ENCODE measurements around the gene POGZ. TPM values are rescaled to one million over a fixed set of nuclear protein-coding genes. Genes with fewer than 3 reads are reported as not detected.

POGZ gene
- total RNA-seq, 4 donors from 2014 or later: 16.1 to 45.6 (median 30.4) TPM

DNA sequence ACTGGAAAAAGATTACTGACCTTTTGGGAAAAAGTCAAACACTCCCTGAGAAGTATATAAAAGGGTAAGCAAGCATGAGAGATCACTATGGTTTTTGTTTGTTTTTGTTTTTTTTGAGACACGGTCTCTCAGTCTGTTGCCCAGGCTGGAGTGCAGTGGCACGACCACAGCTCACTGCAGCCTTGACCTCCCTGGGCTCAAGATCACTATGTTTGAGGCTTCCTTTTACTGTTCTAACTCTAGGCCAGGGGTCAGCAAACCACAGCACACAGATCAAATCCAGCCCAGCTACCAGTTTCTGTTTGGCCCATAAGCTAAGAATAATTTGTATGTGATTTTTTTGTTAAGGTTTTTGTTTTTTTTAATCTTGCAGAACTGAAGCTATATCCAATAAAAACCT, 34.2 kb downstream of the POGZ start:
- DNase-seq: no peak
- Histone ChIP-seq H3K36me3 (peaks cover 8 to 100% (median 31%) of the 10 kb centered on the region in 3 donors), H3K9me3 (no peaks in the 10 kb centered on the region), H3K4me3 (no peak overlapping the region), H3K27me3 (no peaks in the 10 kb centered on the region), H3K4me1 (no peaks in the 10 kb centered on the region), H3K27ac (no peak overlapping the region)
- no peak for TF ChIP-seq POLR2A (IDR thresholded peaks at IDR 0.05)
- TF ChIP-seq, protein P1, sequence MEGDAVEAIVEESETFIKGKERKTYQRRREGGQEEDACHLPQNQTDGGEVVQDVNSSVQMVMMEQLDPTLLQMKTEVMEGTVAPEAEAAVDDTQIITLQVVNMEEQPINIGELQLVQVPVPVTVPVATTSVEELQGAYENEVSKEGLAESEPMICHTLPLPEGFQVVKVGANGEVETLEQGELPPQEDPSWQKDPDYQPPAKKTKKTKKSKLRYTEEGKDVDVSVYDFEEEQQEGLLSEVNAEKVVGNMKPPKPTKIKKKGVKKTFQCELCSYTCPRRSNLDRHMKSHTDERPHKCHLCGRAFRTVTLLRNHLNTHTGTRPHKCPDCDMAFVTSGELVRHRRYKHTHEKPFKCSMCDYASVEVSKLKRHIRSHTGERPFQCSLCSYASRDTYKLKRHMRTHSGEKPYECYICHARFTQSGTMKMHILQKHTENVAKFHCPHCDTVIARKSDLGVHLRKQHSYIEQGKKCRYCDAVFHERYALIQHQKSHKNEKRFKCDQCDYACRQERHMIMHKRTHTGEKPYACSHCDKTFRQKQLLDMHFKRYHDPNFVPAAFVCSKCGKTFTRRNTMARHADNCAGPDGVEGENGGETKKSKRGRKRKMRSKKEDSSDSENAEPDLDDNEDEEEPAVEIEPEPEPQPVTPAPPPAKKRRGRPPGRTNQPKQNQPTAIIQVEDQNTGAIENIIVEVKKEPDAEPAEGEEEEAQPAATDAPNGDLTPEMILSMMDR (IDR thresholded peaks at IDR 0.05): no peak
- 68 to 82% methylated on average over 2 of the region's 2 CpGs for WGBS, 2 donors
- intact Hi-C loops (cut with DNase I): no loop called here

DNA sequence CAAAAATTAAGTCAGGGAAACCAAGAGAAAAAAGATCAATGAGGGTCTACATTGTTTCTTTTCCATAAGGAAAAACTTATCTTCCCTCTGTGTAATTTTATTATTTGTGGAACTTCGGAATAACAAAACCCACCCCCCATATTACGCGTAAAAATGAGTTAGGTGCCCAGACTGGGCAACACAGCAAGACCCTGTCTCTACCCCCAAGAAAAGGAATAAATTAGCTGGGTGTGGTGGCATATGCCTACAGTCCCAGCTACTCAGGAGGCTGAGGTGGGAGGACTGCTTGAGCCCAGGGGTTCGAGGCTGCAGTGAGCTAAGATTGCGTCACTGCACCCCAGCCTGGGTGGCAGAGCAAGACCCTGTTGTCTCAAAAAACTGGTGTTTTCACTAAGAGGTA, 39.5 kb downstream of the POGZ start:
- H3K27ac ChIP-seq: no peak overlapping the region
- no peaks in the 10 kb centered on the region for H3K27me3 ChIP-seq
- H3K36me3 ChIP-seq: peaks cover 0 to 100% (median 17%) of the 10 kb centered on the region in 3 donors
- DNase-seq: no peak
- H3K4me3 ChIP-seq: no peak overlapping the region
- H3K4me1 ChIP-seq: no peaks in the 10 kb centered on the region
- no peaks in the 10 kb centered on the region for H3K9me3 ChIP-seq
- TF ChIP-seq POLR2A (IDR thresholded peaks at IDR 0.05): no peak
- intact Hi-C loops (cut with DNase I): no loop called here
- 73 to 95% methylated on average over 4 to 5 of the region's 5 CpGs for WGBS, 2 donors

- H3K4me3 ChIP-seq: no peak overlapping the region
- H3K9me3 ChIP-seq: no peaks in the 10 kb centered on the region
- TF ChIP-seq, protein P1 (IDR thresholded peaks at IDR 0.05): no peak
- TF ChIP-seq POLR2A (IDR thresholded peaks at IDR 0.05): no peak
- peaks cover 0 to 100% (median 14%) of the 10 kb centered on the region in 3 donors for H3K36me3 ChIP-seq
- no peaks in the 10 kb centered on the region for H3K27me3 ChIP-seq
- no peak for DNase-seq
- no peaks in the 10 kb centered on the region for H3K4me1 ChIP-seq
- 93 to 100% methylated on average over 3 of the region's 3 CpGs for WGBS, 2 donors
- intact Hi-C loops (cut with DNase I): no loop called here
- H3K27ac ChIP-seq: no peak overlapping the region
Measured at GRCh38 chr1:151418081-151418480, 41.2 kb downstream of the POGZ start.

- Histone ChIP-seq H3K4me1 (no peaks in the 10 kb centered on the region), H3K27ac (no peak overlapping the region), H3K36me3 (peaks cover 0 to 100% (median 13%) of the 10 kb centered on the region in 3 donors), H3K4me3 (no peak overlapping the region), H3K27me3 (no peaks in the 10 kb centered on the region), H3K9me3 (no peaks in the 10 kb centered on the region)
- intact Hi-C loops (cut with DNase I): no loop called here
- DNase-seq: no peak
- no peak for TF ChIP-seq POLR2A (IDR thresholded peaks at IDR 0.05)
- 98% methylated on average over 4 of the region's 4 CpGs for WGBS, 2 donors
Measured at GRCh38 chr1:151416231-151416630, 43.1 kb downstream of the POGZ start.

GRCh38 chr1:151411884-151412283, 47.4 kb downstream of the POGZ start:
- intact Hi-C loops (cut with DNase I): no loop called here
- H3K4me3 ChIP-seq: no peak overlapping the region
- no peak for DNase-seq
- no peak for TF ChIP-seq POLR2A (IDR thresholded peaks at IDR 0.05)
- TF ChIP-seq, protein P1 (IDR thresholded peaks at IDR 0.05): no peak
- H3K27ac ChIP-seq: no peak overlapping the region
- H3K36me3 ChIP-seq: peaks cover 11 to 100% (median 29%) of the 10 kb centered on the region in 3 donors
- WGBS, 2 donors: 77 to 94% methylated on average over 2 of the region's 2 CpGs
- H3K4me1 ChIP-seq: no peaks in the 10 kb centered on the region
- no peaks in the 10 kb centered on the region for H3K9me3 ChIP-seq
- H3K27me3 ChIP-seq: no peaks in the 10 kb centered on the region

- no peaks in the 10 kb centered on the region for H3K27me3 ChIP-seq
- no peak for DNase-seq
Measured at GRCh38 chr1:151408891-151409290, 50.4 kb downstream of the POGZ start.

More at GRCh38 chr1:151408891-151409290, 50.4 kb downstream of the POGZ start:
- no peaks in the 10 kb centered on the region for H3K4me1 ChIP-seq
- intact Hi-C loops (cut with DNase I): no loop called here
- H3K27ac ChIP-seq: no peak overlapping the region
- TF ChIP-seq, protein P1 (IDR thresholded peaks at IDR 0.05): no peak
- no peak for TF ChIP-seq POLR2A (IDR thresholded peaks at IDR 0.05)
- H3K36me3 ChIP-seq: peaks cover 21 to 100% (median 41%) of the 10 kb centered on the region in 3 donors
- no peaks in the 10 kb centered on the region for H3K9me3 ChIP-seq
- H3K4me3 ChIP-seq: no peak overlapping the region

Measured in esophagus squamous epithelium (tissue), 5 donors.